GM18499 (cell line): ENCODE data around the gene CHSY3.

ENCODE experiments used
- ATAC-seq: cut with Tn5 transposase; IDR thresholded peaks from one replicate; pipeline ENCODE4 v1.9.1; 2021; ENCODE audit warnings: moderate number of reproducible peaks; ENCODE audit not compliant: insufficient read depth, unreplicated experiment

CHSY3 gene

DNA sequence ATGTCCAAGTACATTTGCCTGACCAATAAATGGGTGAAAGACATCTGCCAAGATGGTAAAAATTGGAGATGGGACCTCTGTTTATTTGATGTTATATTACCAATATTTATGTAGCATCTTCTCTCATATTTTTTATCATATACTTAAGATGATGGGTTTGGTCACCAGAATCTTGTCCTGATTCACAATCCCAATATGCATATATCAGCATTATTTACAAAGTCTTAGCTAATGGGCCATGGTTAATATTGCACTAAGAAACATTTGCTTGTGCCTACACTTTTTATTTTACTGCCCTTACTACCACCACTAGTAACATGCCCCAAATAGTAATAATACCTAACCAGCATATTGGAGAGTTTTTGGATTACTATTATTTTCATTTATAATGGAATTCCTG lies 116.7 kb downstream of the CHSY3 start:
- ATAC-seq = no peak

DNA sequence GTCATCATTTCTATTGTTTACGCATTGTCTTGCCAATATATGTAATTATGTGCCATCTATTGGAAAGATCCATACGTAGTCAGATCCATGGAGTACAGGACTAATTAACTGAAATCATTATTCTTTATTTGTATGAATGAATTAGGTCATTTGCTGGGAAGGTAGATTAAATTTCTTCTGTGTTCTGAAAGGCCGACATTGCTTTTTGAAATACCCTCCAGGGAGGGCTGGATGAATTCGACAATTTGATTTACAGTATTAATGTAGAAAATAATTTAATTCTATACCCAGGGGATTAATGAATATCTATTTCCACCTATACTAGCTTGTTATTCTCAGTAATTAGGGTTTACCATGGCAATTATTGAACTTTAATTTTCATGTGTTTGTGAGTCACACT lies 117.6 kb downstream of the CHSY3 start:
- ATAC-seq = no peak

DNA sequence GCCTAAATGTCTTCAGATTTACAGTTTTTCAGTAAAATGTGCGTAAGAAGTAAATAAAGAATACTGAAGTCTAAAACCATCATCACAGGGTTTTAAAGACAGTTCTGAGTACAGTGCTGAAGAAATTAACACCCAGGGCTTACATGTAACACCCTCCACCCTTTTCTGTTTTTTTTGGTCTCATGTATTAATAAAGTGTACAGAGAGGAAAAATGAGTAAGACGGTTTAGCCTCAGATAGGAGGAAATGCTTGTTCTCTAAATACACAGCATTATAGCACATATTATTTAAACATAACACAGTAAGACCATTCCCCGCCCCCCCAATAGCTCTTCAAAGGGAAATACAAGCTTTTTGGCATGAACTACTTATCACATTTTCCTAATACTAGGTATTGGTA lies 119.3 kb downstream of the CHSY3 start:
- ATAC-seq = no peak

DNA sequence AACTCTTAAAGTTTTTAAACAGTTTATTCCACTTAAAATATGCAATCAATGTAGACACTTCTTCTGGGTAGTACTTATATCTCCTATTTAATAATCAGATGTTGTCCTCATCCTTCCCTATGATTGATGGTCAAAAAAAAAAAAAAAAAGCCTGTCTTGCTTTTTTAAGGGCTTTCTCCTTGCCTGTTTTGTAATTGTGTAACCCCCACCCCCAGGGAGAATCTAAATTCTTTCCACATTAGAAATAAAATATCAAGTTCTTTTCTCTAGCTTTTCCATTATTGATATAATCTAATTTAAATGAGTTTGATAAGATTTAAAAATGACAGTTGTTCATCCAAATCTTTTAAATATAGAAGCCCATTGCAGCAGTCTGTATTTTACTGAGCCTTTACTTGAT lies 119.7 kb downstream of the CHSY3 start:
- no peak for ATAC-seq

DNA sequence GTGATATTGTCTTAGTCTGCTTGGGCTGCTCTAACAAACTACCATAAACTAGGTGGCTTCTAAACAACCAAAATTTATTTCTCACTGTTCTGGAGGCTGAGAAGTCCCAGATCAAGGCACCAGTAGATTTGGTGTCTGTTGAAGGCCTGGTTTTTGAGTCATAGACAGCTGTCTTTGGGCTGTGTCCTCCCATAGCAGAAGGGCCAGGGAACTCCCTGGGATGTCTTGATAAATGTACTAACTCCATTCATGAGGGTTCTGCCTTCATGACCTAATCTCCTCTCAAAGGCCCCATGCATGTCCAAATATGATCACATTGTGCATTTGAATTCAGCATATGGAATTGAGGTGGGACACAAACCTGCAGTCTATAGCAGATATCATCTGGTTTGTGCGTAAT lies 121.2 kb downstream of the CHSY3 start:
- ATAC-seq = no peak

DNA sequence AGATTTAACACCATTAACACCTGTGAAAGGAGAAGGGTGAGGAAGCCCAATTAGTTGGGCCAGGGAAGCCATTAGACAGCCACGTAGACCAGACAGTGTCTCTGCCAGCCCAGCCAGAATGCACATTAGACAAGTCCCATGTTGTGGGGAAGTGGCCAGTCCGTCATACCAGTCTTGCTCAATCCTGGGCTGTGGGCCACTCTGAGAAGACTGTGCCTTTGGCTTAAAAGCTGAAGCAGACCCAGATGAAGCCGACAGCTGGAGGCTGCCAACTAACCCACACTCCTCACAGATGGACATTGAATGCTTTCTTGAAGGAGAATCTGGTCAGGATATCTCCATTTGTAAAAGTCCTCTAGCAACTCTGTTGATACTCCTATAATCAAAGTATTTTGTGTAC lies 128.5 kb downstream of the CHSY3 start:
- no peak for ATAC-seq

DNA sequence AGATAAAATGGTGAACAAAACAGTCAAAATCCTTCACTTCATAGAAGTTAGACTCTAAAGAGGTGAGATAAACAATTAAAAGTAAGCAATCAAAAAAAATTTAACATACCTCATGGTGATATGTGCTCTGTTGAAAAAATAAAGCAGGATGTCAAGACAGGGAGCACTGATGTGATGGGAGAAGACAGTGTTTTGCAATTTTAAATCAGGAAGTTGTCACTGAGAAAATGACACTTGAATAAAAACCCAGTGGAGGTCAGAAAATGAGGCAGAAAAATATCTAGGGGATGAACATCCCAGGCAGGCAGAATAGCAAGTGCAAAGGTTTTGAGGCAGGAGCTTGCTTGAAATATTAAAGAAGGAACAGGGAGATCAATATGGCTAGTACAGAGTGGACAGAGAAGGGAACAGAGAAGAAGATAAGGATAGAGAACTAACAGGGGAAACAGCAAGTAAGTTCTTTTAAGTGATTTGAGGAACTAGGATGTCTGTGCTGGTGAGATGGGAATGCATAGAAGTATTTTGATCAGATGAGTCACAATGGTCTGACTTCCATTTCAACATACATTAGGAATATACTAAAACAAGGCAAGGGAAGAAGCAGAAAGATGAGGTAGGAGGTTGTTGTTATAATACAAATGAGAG lies 130.4 kb downstream of the CHSY3 start:
- no peak for ATAC-seq

DNA sequence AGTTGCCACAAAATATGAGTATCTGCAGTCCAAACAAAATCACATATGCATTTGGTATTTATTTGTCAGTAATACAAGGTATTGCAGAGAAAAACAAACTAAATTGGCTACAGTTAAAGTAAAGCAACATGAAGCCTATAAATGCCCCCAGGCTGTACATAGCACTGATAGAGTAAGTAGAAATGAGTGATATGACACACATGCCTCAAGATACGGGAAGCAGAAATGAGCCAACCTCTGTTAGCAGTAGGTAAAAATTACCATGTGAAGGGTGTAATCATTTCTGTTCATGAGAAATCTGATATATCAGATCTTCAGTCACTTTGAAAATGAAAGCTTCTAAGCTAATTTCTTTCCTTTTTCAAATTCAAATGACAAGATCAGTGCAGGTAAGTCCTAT lies 131.1 kb downstream of the CHSY3 start:
- ATAC-seq = no peak

DNA sequence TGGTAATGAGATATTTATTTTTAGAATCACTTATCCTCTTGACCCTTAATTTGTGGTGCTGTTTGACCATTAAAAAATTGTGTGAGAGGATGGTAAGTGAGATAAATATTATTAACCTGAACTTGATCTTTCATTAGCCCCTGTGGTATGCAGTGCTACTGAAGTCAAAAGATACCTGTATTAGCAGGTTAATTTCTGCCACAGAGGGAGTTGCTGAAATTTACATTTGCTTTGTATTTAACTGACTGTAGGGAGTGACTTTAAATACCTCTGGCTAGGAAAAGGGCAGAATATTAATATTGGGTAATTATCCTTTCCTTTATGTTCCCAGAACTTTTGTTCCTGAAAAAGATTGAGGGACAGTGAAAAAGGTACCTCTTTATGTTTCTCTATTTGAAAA lies 133.6 kb downstream of the CHSY3 start:
- ATAC-seq = no peak

DNA sequence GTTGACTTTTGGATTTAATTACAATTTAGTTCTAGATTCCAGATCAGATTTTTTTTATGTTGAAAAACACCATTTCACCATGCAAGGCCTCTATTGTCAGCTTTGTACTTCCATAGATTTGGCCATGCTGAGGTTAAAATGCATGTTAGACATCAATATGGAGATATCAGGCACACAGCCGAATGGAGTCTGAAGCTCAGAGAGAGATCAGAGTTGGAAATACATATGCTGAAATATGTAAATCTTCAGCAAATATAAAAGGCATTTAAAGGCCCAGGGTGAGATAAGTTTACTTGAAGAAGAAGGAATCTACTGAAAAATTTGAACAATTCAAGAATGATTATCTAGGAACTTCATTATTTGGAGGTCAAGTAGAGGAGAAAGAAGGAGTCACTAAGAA lies 139.6 kb downstream of the CHSY3 start:
- ATAC-seq = no peak

DNA sequence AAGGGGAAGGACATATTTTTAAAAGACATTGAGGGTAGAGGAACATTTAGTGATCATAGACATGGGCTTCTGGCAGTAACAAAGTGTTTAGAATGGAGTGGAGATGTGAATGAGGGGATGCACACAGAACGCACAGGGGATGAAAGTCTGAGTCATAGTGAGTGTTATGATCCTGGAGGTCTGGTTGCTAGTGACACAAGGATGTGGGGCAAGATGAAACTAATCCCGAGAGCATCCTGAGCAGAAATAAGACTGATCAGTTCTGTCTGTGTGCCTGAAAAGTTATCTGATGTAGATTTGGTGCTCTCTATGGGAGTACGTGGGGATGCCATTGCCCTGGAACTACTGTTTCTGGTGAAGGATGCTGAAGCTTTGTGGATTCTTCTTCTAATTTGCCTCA lies 141.1 kb downstream of the CHSY3 start:
- no peak for ATAC-seq

DNA sequence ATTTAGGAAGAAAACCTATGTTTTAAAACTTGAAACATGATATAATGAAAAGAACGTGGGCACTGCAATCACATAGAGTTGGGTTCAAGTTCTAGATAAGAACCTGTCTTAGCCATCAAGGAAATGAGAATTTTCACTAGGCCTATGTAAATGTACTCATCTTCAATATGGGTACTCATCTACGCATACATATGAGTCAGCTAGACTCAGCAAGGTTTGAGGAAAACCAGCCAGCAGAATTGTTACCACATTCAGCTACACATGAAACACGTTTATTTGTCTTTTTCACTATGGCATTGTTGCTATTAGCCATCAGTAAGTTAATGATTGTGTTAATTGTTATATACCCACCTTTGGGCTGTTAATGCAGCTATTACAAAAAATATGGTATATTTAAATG lies 146.3 kb downstream of the CHSY3 start:
- no peak for ATAC-seq

DNA sequence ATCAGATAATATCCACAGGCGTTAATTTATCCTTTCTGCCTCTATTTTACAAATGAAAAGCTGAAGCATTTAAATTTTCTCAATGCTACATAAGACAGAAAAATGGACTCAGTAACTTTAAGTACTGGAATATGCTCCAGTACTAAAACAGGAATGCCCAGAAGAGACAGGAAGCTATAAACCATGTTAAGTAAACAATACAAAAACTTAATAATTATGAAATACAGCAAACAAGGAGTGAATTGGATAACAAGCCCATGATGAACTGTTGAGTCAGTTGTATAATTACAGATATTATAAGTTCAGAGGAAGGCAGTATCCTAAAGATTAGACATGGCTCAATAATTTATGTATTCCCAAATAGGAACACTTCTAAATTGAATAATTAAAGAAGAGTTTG lies 148.5 kb downstream of the CHSY3 start:
- no peak for ATAC-seq

DNA sequence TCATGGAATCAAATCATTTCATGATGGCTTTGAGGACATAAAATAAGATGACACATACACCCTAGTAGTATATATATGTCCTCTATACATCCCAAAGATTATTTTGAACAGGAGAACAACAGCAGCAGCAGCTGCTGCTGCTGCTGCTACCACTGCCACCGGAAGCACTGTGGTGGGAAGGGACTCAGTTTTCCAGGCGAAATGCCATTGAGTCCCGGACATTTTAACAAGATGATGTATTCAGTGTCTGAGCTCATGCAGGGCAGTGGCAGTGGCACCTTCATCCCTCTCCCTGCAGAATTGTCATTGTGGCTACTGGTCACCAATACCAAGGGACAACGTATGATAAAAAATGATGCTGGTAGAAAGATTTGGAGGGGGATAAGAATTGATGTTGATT lies 151.3 kb downstream of the CHSY3 start:
- no peak for ATAC-seq

DNA sequence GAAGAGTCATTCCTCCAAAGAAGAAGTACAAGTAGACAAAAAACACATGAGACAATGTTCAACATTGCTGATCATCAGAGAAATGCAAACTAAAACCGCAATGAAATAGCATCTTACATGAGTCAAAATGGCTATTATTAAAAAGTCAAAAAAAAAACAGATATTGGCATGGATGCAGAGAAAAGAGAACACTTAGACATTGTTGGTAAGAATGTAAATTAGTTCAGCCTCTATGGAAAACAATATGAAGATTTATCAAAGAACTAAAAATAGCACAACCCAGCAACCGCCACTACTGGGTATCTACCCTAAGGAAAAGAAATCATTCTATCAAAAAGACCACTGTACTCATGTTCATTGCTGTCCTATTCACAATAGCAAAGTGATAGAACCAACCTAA lies 157.5 kb downstream of the CHSY3 start:
- ATAC-seq = no peak

DNA sequence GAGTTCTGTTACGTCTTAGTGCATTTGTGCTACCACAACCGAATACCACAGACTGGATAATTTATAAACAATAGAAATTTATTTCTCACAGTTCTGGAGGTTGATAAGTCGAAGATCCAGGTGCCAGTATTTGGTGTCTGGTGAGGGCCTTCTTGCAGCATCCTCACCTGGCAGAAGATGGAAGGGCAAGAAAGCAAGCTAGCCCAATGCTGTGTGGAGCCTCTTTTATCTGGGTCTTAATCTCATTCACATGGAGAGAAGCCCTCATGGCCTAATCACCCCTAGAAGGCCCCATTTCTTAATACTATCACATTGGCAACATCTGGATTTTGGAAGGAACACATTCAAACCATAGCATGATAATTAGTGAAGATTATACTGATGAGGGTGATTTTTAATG lies 159.3 kb downstream of the CHSY3 start:
- ATAC-seq = no peak

DNA sequence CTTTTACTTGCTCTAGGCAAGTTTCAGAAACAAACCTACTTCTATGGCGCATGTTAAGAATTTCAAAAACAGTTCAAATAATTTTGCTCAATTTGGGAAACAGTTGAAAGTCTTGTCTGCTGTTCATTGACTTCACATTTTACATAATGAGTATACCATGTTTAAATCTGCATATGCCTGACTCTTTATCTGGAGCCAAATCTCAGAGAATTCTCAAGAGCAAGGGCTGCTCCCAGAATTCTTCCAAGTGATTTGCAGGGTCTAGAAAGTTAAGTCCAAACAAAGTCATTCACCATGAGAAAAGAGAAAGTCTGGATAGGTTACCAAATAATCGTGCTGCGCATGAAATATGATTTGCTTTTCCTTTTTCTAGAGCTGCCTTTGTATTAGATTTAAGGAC lies 160.2 kb downstream of the CHSY3 start:
- no peak for ATAC-seq

DNA sequence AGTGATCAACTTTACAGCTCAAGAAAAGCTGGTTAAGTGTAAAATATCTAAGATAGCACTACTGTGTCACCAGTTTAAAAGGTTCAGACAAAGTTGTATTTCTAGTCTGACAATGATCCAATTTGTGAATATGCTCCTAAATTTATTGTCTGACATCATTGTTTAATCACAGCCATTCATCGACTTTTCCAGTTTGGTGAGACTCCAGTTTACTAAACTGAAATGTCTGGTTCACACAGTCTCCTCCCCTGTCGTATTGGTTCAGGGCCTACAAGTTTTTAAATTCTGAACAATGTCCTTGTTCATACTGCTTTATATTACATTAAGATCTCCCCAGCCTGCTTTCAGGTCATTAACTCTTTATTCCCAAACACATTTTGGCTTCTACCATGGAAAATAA lies 161.4 kb downstream of the CHSY3 start:
- ATAC-seq = no peak

DNA sequence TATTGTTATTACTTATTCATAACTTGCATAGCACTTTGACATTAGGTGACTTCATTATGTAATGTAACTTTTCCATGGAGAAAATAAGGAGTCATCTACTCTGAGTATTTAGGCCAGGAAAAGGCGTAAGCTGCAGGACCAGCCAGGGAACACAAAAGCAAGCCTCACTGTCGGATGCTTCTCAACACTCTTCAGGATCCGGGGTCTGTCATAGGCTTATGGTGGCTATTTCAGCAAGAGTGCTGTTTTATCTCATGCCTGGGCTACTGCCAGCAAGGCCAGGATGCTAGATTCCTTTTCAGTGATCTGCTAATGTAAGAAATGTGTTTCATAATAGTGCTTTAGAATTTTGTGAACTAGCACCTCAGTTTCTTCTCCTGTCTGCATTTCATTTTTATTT lies 162.4 kb downstream of the CHSY3 start:
- no peak for ATAC-seq

DNA sequence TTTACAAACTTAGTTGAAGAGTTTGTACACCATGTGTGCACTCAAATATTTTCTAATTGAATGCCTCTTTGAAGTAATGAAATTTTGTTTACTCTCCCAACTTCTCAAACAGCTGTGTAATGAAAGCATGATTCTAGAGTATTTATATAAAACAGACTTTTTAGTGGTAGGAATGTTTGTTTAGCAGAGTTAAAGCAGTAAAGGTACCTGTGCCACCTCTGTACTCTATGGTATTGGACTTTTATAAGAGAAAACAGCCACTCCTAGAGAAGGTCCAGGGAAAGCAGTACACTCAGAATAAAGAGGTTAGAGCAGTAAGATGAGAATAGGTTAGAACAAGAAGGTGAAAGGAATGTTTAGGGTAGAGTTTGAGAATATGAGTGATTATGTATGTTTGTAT lies 163.1 kb downstream of the CHSY3 start:
- no peak for ATAC-seq

DNA sequence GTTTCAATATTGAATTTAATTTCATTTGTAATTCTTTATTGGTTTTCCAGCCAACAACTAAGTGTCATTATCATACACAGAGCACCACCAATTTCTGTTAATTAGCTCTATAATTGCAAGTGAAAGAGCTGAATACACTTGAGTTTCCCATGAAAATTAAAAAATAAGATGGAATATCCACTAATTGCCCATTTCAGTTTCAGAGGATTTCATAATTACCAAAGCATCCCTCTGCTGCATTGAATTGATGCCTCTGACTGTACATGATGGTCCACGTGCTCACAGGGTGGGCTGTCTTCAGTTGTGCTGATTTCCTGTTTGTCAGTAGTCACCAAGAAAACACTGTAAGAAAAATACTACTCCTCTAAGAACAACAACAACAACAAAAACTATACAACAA lies 163.8 kb downstream of the CHSY3 start:
- ATAC-seq = no peak

DNA sequence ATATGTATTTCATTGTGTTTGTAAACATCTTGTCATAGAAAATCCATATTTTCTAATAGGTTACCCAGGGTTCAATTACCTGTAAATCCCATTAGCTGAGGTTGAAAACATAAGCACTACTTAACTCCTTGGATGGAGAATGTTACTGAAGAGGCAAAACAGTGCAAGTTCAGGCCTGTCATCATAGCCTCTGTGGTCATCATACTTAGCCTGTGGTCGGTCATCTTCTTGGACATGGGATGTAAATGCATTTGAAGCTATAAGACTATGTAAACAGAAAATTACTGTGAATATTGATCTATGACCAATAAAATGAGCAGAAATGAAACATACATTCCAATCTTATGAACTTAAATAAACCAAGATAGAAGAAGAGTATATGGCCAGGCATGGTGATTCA lies 164.7 kb downstream of the CHSY3 start:
- no peak for ATAC-seq

DNA sequence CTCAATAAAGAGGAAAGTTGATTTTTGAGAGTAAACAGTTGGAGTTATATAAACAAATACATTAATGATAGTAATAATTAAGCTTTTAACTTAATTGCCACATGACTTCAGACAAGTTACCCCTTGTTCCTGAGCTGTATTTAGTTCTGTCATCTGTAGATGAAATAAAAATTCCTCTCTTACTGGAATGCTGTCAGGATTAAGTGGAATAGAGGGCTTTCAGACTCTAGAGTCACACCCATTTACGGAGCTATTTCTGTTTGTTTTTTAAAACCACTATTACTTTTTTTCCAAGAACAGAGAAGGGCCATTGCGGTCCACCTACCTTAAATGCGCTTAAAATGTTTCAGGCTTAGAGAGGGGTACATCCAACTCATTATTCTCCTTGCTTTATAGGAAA lies 170.6 kb downstream of the CHSY3 start:
- no peak for ATAC-seq
